Suppressor macrophage (primary cell): ENCODE measurements around the gene ZBTB24.
A peak's percentile ranks its signal among the peaks of the same experiment; 100 is the strongest.
"Not testable (repeated sequence)": the region's sequence is repeated elsewhere in the genome, so short reads cannot be mapped to it uniquely, and the experiment has no call there.

Experiments used
- DNase-seq, 4 experiments: peaks; one replicate each; pipeline ENCODE4 v3.0.0-alpha.2; 2020 to 2022
- total RNA-seq, 17 experiments: gene quantifications; one replicate each; lab custom pipeline; 2026; ENCODE audit warnings: mixed read lengths in 6 of 17, inconsistent platforms in 3 of 17; lab: John Stamatoyannopoulos, UW

Gene ZBTB24
- 3.4 to 29.5 (median 19.7) reads per million in 17 experiments for total RNA-seq

DNA sequence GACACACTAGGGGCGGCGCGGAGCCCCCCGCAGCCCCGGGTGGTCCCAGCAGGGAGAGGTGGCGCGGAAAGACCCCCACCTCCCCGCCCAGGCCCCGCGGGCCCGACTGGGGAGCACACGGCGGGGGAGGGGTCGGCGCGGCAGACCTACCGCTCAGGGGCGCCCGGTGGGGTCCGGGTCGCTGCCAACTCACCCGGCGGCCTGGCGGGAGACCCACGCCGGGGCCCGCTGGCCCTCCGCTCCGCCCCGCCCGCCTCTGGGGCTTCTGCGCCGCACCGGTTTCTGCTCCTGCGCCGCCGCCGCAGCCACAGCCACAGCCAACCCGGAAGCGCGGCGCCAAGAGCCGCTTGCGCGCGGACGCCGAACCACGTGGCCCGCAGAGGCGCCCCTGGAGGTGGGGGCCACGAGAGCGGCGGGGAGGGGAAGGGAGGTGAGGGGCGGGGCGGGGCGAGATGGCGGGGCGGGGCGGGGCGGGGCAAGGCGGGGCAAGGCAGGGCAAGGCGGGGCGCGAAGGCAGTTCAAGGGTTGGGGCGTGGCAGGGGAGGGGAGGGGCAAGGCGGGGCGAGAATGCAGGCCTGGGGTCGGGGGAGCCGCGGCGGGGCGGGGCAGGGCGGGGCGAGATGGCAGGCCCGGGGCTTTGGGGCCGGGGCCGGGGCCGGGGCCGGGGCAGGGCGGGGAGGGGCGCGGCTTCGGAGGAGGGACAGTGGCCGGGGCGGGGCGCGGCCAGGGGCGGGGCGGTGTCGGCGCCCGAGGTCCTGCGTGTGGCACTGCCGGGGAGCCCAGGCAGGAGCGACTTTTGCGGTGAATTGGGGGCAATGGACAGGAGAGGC lies at the start of gene ZBTB24:
ZBTB24 (minus strand) TSS at position 315 of the 830 bp plus-strand sequence. CDS start 1,193 bp downstream, outside the sequence.
- DNase-seq, result peak; percentile 95 to 98 (median 97)

DNA sequence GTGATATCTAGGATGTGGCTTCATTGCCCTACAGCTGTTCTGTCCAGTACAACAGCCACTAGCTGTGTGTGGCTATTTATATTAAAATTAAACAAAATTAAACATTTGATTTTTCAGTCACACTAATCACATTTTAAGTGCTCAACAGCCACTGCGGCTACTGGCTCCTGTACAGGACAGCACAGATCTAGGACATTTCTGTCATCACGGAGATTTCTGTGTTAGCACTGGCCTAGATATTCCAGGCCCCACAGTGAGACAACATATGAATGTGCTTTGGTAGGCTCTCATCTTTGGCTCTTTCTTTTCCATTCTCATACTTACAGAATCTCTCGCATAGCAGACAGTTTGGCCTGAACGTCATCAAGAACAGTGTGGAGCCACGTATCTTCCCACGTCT lies 48.4 kb upstream of the ZBTB24 start:
- no peak for DNase-seq

- peak in 1 of 4 experiments; percentile 13 for DNase-seq
Measured at GRCh38 chr6:109527989-109528388, 45.0 kb upstream of the ZBTB24 start.

- peak; percentile 65 to 86 (median 81) for DNase-seq
Measured at GRCh38 chr6:109526905-109527628, 44.0 kb upstream of the ZBTB24 start.

DNA sequence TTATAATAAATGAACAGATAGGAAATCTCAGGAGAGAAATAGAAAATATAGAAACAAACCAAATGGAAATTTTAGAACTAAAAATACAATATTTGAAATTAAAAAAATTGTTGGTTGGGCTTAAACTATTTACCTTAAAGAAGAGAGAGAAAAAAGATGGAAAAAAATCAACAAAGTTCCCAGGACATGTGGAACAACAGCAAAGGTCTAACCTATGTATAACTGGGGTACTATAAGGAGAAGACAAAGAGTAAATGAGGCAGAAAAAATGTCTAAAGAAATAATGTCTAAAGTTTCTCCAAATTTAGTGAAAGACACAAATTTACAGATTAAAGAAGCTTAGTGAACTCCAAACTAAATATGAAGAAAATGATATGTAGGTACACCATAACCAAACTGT lies 41.1 kb upstream of the ZBTB24 start:
- DNase-seq, result no peak

- DNase-seq, result peak; percentile 15 to 54 (median 21)
Measured at GRCh38 chr6:109523478-109523877, 40.5 kb upstream of the ZBTB24 start.

GRCh38 chr6:109521080-109521479 lies 38.1 kb upstream of the ZBTB24 start:
- peak; percentile 34 to 86 (median 64) for DNase-seq

GRCh38 chr6:109519647-109520046 lies 36.6 kb upstream of the ZBTB24 start:
- DNase-seq, result not testable (repeated sequence)

DNA sequence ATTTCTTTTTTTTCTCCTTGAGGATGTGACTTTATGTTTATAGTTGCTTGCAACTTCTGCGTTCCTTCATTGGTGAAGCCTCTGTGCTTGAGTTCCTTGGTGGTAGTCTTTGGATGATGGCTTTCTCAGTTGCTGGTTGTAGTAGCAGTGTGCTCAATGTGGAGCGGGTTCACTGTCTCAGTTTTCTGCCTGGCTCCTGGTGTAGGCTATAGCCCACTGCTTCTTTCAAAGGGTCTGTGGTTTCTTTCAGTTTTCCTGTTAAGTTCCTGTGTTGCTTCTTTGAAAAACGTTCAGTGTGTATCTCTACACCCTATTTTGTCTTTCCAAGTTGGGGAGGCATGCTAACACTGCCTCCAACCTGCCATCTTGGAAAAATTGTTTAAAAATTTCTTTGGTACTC lies 33.9 kb upstream of the ZBTB24 start:
- no peak for DNase-seq

GRCh38 chr6:109515781-109516409 lies 32.9 kb upstream of the ZBTB24 start:
- DNase-seq, result peak in 2 of 4 experiments; percentile 17 to 33

GRCh38 chr6:109514946-109515345 lies 31.9 kb upstream of the ZBTB24 start:
- DNase-seq, result no peak

DNA sequence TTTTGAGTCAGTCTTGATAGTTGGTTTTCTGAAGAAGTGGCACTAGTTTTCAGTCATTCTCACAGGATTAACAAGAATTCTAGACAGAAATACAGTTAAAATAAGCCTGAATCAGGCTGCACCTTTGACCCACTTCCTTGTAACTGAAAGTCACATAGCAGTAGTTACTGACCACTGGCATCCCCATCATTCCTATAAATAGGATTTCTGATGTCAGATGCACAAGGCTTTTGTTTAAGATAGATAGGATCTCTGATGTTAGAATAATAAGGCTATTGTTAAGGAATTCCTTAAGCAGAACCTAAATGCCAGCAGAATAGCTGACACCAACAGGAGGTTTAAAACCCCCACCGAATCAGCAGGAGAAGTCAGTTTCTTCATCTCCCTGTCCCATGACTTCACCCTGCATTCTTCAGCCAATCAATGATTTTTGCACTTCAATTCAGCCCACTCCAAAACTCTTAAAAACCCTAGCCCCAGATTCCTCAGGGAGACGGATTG lies 30.6 kb upstream of the ZBTB24 start:
- DNase-seq, result peak; percentile 27 to 74 (median 49)

DNA sequence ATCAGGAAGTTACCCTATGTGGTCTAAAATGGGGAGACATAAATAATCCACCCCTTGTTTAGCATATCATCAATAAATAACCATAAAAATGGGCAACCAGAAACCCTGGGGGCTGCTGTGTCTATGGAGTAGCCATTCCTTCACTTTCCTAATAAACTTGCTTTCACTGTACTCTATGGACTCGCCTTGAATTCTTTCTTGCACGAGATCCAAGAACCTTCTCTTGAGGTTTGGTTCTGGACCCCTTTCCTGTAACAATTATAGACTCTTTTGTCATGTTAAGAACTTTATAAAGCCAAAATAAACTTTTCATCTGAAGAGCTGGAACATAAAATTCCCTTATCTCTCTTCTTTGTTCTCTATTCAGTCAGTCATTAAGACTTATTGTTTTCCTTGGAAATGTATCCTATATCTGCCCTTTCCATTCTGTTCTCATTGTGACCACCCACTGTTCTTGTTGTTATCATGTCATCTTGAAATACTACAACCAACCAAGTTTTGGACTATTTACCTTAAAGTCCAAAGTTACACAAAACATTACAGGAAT lies 29.3 kb upstream of the ZBTB24 start:
- DNase-seq, result no peak

- DNase-seq, result no peak
Measured at GRCh38 chr6:109511832-109512231, 28.8 kb upstream of the ZBTB24 start.

GRCh38 chr6:109510358-109510757 lies 27.3 kb upstream of the ZBTB24 start:
- no peak for DNase-seq

DNA sequence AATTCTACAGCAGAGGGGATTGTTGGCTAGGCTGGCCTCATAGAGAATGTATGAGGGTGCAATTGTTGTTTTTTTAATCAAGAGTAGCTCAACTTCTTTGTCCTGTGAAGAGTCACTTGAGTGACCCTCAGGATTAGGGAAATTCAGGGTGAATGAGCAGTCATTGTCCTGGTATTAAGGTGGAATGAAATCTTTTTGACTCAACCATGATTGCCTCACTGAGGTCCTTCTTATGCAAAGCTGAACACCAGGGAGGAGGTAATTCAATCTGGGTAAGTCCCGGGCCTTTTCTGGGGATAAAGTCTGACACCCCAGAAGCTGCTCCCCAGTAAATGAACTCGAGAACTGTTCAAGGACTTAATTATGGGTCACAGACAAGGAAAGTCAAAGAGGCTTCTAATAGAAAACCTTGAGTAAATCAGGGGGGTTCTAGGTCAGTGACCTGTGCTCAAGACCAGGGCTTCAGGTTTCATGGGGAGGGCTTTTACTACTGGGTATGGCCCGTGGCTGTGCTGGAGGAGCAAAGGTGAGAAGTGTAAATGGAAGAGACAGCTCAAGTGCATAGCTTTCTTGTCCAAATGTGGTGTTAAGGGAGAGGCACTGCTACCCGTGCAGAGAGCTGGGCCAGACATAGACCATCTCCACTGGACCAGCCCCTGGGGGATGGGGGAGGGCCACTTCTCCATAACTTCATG lies 25.3 kb upstream of the ZBTB24 start:
- no peak for DNase-seq

GRCh38 chr6:109507490-109508072 lies 24.6 kb upstream of the ZBTB24 start:
- DNase-seq, result no peak

- DNase-seq, result no peak
Measured at GRCh38 chr6:109506841-109507240, 23.8 kb upstream of the ZBTB24 start.

GRCh38 chr6:109506314-109506713 lies 23.3 kb upstream of the ZBTB24 start:
- DNase-seq, result no peak

DNA sequence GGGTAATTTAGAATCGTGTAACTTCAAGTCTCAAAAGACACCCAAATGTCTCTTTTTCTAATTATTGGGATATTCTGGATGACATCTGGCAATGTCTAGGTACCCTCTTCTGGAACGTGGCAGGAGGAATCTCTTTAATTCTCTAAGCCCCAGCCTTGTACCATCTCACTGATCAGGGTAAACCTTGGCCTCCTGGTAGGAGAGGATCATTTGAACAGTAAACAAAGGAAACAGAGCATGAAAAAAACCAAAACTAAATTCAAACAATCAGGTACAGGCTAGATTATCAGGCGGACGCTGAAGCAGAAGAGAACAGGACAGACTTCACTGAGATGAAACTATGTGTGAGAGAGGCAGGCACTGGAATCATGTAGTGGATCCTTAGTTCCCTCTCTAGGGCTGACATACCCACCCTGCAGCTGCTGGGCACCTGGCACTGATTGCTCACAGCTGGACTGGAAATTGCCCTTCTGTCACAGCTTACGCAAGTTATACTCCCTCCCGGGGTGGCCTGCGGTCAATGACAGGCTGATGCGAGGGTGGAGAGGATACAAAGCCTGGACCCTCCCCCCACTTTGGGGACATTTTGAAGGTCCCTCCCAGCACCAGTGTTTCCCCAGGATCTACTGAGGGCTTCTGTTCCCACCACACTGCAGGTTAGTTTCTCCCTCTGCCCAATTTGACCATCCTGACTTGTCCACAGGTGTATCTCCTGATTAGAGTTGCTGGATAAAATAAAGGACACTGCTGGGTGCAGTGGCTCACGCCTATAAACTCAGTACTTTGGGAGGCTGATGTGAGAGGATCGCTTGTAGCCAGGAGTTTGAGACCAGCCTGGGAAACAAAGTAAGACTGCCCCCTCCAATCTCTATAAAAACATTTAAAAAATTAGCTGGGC lies 20.6 kb upstream of the ZBTB24 start:
- DNase-seq, result peak in 2 of 4 experiments; percentile 31 to 37
